ENCODE results near the gene ZNF362. TPM values are rescaled to one million over a fixed set of nuclear protein-coding genes. Genes with fewer than 3 reads are reported as not detected.
A peak's percentile ranks its signal among the peaks of the same experiment; 100 is the strongest.

Gene ZNF362
- total RNA-seq, 2 donors from 2014 or later = 45.0 to 52.0 TPM

DNA sequence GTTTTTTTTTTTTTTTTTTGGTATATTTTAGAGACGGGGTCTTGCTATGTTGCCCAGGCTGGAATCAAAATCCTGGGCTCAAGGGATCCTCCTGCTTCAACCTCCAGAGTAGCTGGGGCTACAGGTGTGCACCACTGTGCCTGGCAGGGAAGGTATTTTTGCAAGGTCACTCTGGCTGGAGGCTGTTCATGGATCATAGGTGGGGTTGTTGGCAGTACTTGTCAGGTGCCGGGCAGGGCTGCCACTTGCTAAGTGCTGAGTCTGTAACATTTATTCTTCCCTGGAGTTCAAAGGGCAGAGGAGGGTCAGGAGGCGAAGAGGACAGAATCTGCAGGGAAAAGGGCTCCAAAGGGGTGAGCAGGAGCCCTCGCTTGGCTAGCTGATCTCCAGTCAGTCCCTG lies 40.5 kb downstream of the ZNF362 start:
- Histone ChIP-seq H3K27ac (no peak overlapping the region), H3K4me3 (no peak overlapping the region), H3K9me3 (no peaks in the 10 kb centered on the region), H3K4me1 (replicated peaks) (no peaks in the 10 kb centered on the region), H3K36me3 (no peaks in the 10 kb centered on the region), H3K27me3 (replicated peaks; ENCODE audit: insufficient read depth) (no peaks in the 10 kb centered on the region)
- TF ChIP-seq POLR2AphosphoS5 (IDR thresholded peaks at IDR 0.05) = no peak
- TF ChIP-seq, protein P1, sequence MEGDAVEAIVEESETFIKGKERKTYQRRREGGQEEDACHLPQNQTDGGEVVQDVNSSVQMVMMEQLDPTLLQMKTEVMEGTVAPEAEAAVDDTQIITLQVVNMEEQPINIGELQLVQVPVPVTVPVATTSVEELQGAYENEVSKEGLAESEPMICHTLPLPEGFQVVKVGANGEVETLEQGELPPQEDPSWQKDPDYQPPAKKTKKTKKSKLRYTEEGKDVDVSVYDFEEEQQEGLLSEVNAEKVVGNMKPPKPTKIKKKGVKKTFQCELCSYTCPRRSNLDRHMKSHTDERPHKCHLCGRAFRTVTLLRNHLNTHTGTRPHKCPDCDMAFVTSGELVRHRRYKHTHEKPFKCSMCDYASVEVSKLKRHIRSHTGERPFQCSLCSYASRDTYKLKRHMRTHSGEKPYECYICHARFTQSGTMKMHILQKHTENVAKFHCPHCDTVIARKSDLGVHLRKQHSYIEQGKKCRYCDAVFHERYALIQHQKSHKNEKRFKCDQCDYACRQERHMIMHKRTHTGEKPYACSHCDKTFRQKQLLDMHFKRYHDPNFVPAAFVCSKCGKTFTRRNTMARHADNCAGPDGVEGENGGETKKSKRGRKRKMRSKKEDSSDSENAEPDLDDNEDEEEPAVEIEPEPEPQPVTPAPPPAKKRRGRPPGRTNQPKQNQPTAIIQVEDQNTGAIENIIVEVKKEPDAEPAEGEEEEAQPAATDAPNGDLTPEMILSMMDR (IDR thresholded peaks at IDR 0.05) = no peak
- TF ChIP-seq POLR2A (IDR thresholded peaks at IDR 0.05) = no peak
- WGBS = 92% methylated on average over 4 of the region's 4 CpGs
- intact Hi-C loops (cut with DNase I) = loop anchor here (5.0 to 10.0 kb wide), 2 partner anchors 82 to 160 kb away; no protein-coding TSS in a partner anchor
- DNase-seq (ENCODE audit: low spot score) = no peak

DNA sequence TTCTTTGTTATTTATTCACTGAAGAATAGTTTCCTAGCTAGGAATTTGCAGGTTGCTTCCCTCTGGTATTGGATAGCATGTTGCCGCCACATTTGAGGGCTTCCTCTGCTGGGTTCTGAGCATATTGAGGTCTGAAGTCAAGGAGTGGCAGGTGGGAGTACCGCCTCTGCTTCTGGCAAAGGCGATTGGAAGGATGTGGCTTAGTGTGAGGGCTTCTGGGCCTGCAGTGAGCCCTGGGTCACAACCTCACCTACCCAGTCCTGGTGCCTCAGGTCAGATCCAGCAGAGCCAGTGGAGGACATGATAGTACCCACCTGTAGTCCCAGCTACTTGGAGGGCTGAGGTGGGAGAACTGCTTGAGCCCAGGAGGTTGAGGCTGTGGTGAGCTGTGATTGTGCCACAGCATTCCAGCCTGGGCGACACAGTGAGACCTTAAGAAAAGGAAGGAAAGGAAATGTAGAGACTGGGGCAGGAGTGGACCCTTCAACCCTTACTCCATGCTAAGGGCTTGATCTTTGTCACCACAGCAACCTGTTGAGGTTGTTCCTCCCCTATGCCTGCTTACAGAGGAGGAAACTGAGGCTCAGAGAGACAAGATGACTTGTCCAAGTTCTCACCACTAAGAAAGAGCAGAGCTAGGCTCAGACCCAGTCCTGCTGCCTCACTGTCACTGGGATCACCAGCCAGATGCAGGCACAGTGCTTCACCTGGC lies 41.8 kb downstream of the ZNF362 start:
- 94% methylated on average over 4 of the region's 4 CpGs for WGBS
- Histone ChIP-seq H3K27ac (no peak overlapping the region), H3K4me3 (no peak overlapping the region), H3K9me3 (no peaks in the 10 kb centered on the region), H3K4me1 (replicated peaks) (no peaks in the 10 kb centered on the region), H3K27me3 (replicated peaks; ENCODE audit: insufficient read depth) (no peaks in the 10 kb centered on the region), H3K36me3 (no peaks in the 10 kb centered on the region)
- TF ChIP-seq POLR2A (IDR thresholded peaks at IDR 0.05) (no peak), POLR2AphosphoS5 (IDR thresholded peaks at IDR 0.05) (no peak)
- TF ChIP-seq, protein P1 (IDR thresholded peaks at IDR 0.05) = no peak
- intact Hi-C loops (cut with DNase I) = loop anchor here (5.0 to 10.0 kb wide), 2 partner anchors 83 to 159 kb away; no protein-coding TSS in a partner anchor
- DNase-seq (ENCODE audit: low spot score) = no peak

GRCh38 chr1:33298623-33299277 lies 42.5 kb downstream of the ZNF362 start:
- WGBS = 74% methylated on average over 12 of the region's 18 CpGs
- H3K27me3 ChIP-seq (replicated peaks; ENCODE audit: insufficient read depth) = no peaks in the 10 kb centered on the region
- TF ChIP-seq POLR2A (IDR thresholded peaks at IDR 0.05) = no peak
- TF ChIP-seq, protein P1 (IDR thresholded peaks at IDR 0.05) = peak; percentile 57 to 78 (median 68)
- TF ChIP-seq POLR2AphosphoS5 (IDR thresholded peaks at IDR 0.05) = no peak
- no peaks in the 10 kb centered on the region for H3K4me1 ChIP-seq (replicated peaks)
- intact Hi-C loops (cut with DNase I) = loop anchor here (5.0 to 10.0 kb wide), 2 partner anchors 84 to 159 kb away; no protein-coding TSS in a partner anchor
- H3K4me3 ChIP-seq = no peak overlapping the region
- no peaks in the 10 kb centered on the region for H3K36me3 ChIP-seq
- H3K27ac ChIP-seq = no peak overlapping the region
- no peaks in the 10 kb centered on the region for H3K9me3 ChIP-seq
- peak; percentile 46 for DNase-seq (ENCODE audit: low spot score)

DNA sequence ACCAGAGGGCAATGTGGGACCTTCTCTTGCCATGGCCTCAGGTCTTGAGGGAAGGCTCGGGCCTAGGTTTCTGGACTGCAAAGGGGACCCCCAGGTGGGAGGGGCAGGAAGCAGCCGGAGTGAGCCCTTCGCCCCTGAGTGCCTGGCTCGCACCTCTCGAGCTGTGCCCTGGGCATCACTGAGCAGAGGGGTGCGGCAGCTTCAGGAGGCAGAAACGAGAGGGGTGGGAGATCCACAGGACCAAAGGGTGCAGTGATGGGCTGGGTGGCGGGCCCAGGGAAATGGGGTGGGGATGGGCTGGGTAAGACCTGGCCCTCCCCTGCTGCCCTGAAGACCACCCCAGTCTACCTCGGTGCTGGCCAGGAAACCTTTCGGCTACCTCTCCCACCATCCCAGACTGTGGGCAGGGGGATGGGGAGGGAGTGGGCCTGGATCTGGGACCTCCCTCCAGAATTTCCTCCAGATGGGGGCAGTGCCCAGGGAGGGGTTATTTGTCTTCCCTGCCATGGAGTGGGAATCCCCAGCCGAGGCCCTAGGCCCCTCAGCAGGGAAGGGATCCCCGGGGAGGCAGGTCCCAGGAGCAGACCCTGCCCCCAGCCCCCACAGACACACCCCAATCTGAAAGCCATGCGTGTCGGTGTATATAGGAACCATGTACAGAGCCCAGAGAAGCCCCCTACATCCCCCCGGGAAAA lies 43.3 kb downstream of the ZNF362 start:
- Histone ChIP-seq H3K27me3 (replicated peaks; ENCODE audit: insufficient read depth) (no peaks in the 10 kb centered on the region), H3K27ac (no peak overlapping the region), H3K36me3 (no peaks in the 10 kb centered on the region), H3K4me3 (no peak overlapping the region), H3K4me1 (replicated peaks) (no peaks in the 10 kb centered on the region), H3K9me3 (no peaks in the 10 kb centered on the region)
- intact Hi-C loops (cut with DNase I) = loop anchor here (5.0 to 10.0 kb wide), 2 partner anchors 85 to 158 kb away; no protein-coding TSS in a partner anchor
- WGBS = 84% methylated on average over 14 of the region's 15 CpGs
- DNase-seq (ENCODE audit: low spot score) = no peak
- TF ChIP-seq, protein P1 (IDR thresholded peaks at IDR 0.05) = no peak
- TF ChIP-seq POLR2A (IDR thresholded peaks at IDR 0.05) (no peak), POLR2AphosphoS5 (IDR thresholded peaks at IDR 0.05) (no peak)
